Transverse colon (tissue), 4 donors: ENCODE measurements around the gene MLF2. TPM values are rescaled to one million over a fixed set of nuclear protein-coding genes. Genes with fewer than 3 reads are reported as not detected.

Experiments used
- DNase-seq: peaks from one replicate; pipeline ENCODE4 v3.0.0-alpha.2; 2019
- H3K27ac ChIP-seq, 4 donors: fragments of 200-600 bp; sonication (generic); 2 replicates each; pipeline ENCODE4 v1.5.1; 2016 to 2018; ENCODE audit warnings: inconsistent platforms in 4 of 4
- H3K27me3 ChIP-seq: fragments of 200-600 bp; sonication (generic); 2 replicates; pipeline ENCODE4 v1.5.1; 2017; ENCODE audit warnings: inconsistent platforms
- H3K36me3 ChIP-seq, 4 donors: fragments of 200-600 bp; sonication (generic); 2 replicates each; pipeline ENCODE4 v1.5.1; 2017 to 2019; ENCODE audit warnings: inconsistent platforms in 4 of 4
- H3K4me1 ChIP-seq, 4 donors: fragments of 200-600 bp; sonication (generic); 2 replicates each; pipeline ENCODE4 v1.5.1; 2017 to 2020; ENCODE audit warnings: inconsistent platforms in 4 of 4
- H3K4me3 ChIP-seq, 4 donors: fragments of 200-600 bp; sonication (generic); 1 replicate in 1 of 4; 2 replicates in 3 of 4; pipeline versions ENCODE4 v1.5.1 to v1.6.1; 2017 to 2019; ENCODE audit warnings: inconsistent platforms in 4 of 4
- H3K9me3 ChIP-seq, 2 donors: fragments of 200-600 bp; sonication (generic); 2 replicates each; pipeline ENCODE4 v1.5.1; 2017 to 2019; ENCODE audit warnings: inconsistent platforms in 2 of 2
- CTCF ChIP-seq, 5 experiments: fragments of 200-600 bp in 3 of 5; fragments of 450-650 bp in 2 of 5; sonication (generic) in 3 of 5; IDR thresholded peaks; 1 replicate in 2 of 5; 2 replicates in 3 of 5; pipeline ENCODE4 v1.5.1; 2016 to 2017; ENCODE audit warnings: antibody characterized with exemption in 5 of 5, inconsistent platforms in 3 of 5, mild to moderate bottlenecking in 2 of 5, moderate library complexity in 1 of 5
- EP300 ChIP-seq: sonication (generic); formaldehyde crosslinking; IDR thresholded peaks from one replicate; pipeline ENCODE4 v1.6.1; 2017; ENCODE audit warnings: antibody characterized with exemption, low read depth
- POLR2A ChIP-seq: fragments of 450-650 bp; IDR thresholded peaks from one replicate; pipeline ENCODE4 v1.6.1; 2016; ENCODE audit warnings: antibody characterized with exemption, mild to moderate bottlenecking, moderate library complexity
- POLR2AphosphoS5 ChIP-seq, 3 donors: sonication (generic); formaldehyde crosslinking; IDR thresholded peaks; one replicate each; pipeline ENCODE4 v1.6.1; 2016; ENCODE audit warnings: antibody characterized with exemption in 3 of 3
- WGBS, 2 donors: methylation state at CpG; one replicate each; pipeline ENCODE4 v1.1.5; 2018; ENCODE audit warnings: low coverage in 1 of 2; 5-methylcytosine and 5-hydroxymethylcytosine counted together
- in situ Hi-C, 4 donors: fragments of 200-750 bp; cut with MboI; loops; one replicate each; pipeline versions ENCODE4 v1.15.0 to v1.15.1; 2017; ENCODE audit warnings: low sequenced_read_pairs in 3 of 4, low pct_ligation_motif_present in 1 of 4, low pct_unique_long_range_greater_than_20kb in 1 of 4
- intact Hi-C: fragments of 100-400 bp; cut with DNase I; formaldehyde crosslinking; loops from one replicate; pipeline ENCODE4 v1.15.1; 2023; ENCODE audit warnings: low total_unique reads
- total RNA-seq, 4 donors: library from RNA; depleted of rRNA; stranded (reverse); fragments of >200 nt; gene quantifications; one replicate each; pipeline ENCODE4 v1.1.0, GENCODE V29; 2016

MLF2 gene
- total RNA-seq, 4 donors from 2014 or later = 100 to 360 (median 164) TPM

DNA sequence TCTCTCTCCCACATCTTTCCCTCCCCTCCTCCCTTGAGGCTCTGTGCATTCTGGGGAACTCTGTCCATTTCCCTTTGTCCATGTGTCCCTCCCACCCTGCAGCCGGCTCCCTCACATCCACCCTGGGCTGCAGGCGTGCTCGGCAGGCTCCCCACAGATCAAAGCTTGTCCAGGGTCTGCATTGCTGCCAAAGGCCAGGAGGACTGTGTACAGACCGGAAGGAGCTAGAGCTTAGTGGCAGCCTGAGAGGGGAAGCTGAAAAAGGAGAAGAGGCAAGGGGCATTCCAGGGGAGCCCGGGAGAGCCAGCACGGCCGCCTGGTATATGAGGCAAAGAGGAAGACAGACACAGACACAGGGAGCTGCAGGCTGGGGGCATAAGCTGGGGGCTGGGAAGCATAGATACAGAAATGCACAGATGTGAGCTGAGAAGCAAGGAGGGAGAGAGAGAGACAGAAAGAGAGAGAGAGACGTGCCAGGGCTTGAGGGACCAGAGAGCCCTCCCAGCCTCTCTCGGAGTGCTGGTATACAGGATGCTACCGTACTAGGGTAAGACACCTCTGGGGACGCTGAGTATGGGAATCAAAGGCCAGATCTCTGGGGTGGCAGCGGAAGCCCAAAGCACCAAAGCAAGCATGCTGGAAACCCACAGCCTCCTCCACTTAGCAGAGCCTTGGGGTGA, 39.7 kb upstream of the MLF2 start:
- in situ Hi-C loops (no loop called here), intact Hi-C loops (no loop called here)
- Histone ChIP-seq H3K4me1 (peaks cover 0 to 14% (median 3%) of the 10 kb centered on the region in 4 donors), H3K27ac (peak overlapping the region; percentile 46 to 79 (median 66)), H3K27me3 (no peaks in the 10 kb centered on the region), H3K4me3 (peak overlapping the region in 2 of 4 donors; percentile 6 to 26), H3K36me3 (no peaks in the 10 kb centered on the region), H3K9me3 (no peaks in the 10 kb centered on the region)
- TF ChIP-seq CTCF (IDR thresholded peaks at IDR 0.05) (no peak), POLR2A (peak; percentile 25), POLR2AphosphoS5 (IDR thresholded peaks at IDR 0.05) (peak in 1 of 3 donors; percentile 42), EP300 (no peak)
- no peak for DNase-seq
- 20 to 39% methylated on average over 3 to 12 of the region's 12 CpGs for WGBS, 2 donors

DNA sequence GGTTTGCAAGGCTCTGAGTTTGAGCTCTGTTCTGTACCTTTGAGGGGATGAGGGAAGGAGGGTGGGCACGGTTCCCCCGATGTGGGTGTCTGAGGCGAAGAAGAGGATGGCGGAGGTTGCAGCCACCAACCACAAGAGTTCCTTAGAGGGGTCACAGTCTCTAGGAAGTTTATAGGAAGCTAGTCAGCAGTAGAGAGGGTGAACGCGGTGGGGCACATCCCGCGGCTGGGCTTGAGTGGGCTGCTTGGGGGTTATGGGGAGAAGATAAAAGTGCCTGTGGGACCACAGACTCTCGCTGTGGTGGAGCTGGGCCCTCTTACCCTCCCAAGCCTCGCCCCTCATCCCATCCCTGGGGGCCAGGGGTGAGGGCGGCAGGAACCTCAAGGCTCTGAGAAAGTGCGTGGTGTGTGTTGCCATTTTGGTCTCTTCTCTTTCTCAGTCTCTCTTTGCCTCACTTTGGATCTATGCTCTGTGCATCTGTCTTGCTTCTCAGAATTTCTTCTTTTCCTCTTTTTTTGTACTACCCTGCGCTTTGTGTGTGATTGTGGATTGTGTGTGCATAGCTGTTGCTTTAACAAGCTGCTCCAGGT, 39.1 kb upstream of the MLF2 start:
- peaks cover 0 to 14% (median 3%) of the 10 kb centered on the region in 4 donors for H3K4me1 ChIP-seq
- peak overlapping the region in 2 of 4 donors; percentile 6 to 26 for H3K4me3 ChIP-seq
- TF ChIP-seq CTCF (IDR thresholded peaks at IDR 0.05) (no peak), EP300 (no peak), POLR2AphosphoS5 (IDR thresholded peaks at IDR 0.05) (no peak), POLR2A (no peak)
- intact Hi-C loops = no loop called here
- H3K27ac ChIP-seq = peak overlapping the region; percentile 46 to 79 (median 66)
- H3K27me3 ChIP-seq = no peaks in the 10 kb centered on the region
- no peaks in the 10 kb centered on the region for H3K36me3 ChIP-seq
- no peak for DNase-seq
- 59 to 77% methylated on average over 6 to 13 of the region's 13 CpGs for WGBS, 2 donors
- H3K9me3 ChIP-seq = no peaks in the 10 kb centered on the region
- in situ Hi-C loops = no loop called here

DNA sequence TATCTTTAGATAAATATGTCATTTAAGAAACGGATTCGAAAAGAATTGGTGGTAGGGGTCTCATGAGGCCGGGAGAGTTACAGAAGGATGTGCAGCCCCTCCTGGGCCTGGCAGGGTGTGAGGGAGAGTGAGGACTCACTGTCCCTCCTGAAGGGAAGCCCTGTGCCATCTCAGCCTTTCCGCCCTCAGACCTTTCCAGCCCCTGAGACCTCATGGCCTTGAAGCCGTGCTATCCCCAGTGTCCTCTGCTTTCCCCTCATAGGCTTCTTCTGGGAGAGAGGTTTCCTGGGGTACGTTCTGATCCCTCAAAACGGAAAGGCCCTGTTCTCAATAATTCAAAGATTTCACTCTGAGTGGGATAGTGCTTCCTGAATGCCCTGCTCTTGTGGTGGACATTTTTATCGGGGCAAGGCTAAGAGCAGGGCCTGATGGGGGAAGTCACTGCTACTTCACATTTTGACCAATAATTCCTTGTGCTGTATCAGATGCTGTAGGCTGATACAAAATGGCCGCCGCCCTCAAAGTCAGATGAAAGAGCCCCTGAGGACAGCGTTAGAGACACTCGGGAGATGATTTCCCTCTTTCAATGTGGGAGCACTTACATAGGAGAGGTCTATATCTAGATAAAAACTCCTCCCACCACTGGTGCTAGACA, 37.7 kb upstream of the MLF2 start:
- TF ChIP-seq POLR2AphosphoS5 (IDR thresholded peaks at IDR 0.05) (no peak), CTCF (IDR thresholded peaks at IDR 0.05) (no peak), POLR2A (no peak), EP300 (no peak)
- intact Hi-C loops (no loop called here), in situ Hi-C loops (no loop called here)
- DNase-seq = no peak
- no peaks in the 10 kb centered on the region for H3K27me3 ChIP-seq
- H3K36me3 ChIP-seq = no peaks in the 10 kb centered on the region
- peak overlapping the region in 1 of 4 donors; percentile 43 for H3K4me3 ChIP-seq
- 84 to 87% methylated on average over 4 to 12 of the region's 12 CpGs for WGBS, 2 donors
- peaks cover 0 to 14% (median 3%) of the 10 kb centered on the region in 4 donors for H3K4me1 ChIP-seq
- H3K27ac ChIP-seq = peak overlapping the region; percentile 5 to 79 (median 66)
- no peaks in the 10 kb centered on the region for H3K9me3 ChIP-seq
